Right forelimb (tissue), 1 donor: ENCODE results near the gene RHBDD1.

ENCODE experiments used
- DNase-seq: peaks from one replicate; pipeline ENCODE4 v3.0.0-alpha.2; 2018

RHBDD1 gene

GRCh38 chr2:226943862-226944620, 108.2 kb downstream of the RHBDD1 start:
- no peak for DNase-seq

DNA sequence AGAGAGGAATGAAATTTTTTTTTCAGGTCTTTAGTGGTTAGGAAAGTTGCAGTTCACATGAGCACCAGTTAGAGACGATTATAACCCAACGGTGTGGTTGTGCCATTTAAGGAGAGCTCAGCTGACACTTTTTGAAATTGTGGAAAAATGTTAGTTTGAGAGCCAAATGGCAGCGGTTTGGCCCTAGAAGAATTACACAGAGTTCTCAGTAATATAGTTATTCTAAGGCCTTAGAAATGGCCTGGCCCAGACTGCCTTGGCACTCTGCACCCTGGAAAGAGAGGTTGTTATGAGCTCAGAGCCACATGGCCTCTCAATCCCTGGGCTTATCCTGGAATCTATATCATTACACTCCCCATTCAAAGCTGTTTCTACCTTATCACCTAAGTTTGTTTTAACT, 117.4 kb downstream of the RHBDD1 start:
- DNase-seq: no peak

GRCh38 chr2:226953826-226954225, 118.0 kb downstream of the RHBDD1 start:
- DNase-seq: no peak

- no peak for DNase-seq
Observed at GRCh38 chr2:226956659-226957058, 120.8 kb downstream of the RHBDD1 start.

DNA sequence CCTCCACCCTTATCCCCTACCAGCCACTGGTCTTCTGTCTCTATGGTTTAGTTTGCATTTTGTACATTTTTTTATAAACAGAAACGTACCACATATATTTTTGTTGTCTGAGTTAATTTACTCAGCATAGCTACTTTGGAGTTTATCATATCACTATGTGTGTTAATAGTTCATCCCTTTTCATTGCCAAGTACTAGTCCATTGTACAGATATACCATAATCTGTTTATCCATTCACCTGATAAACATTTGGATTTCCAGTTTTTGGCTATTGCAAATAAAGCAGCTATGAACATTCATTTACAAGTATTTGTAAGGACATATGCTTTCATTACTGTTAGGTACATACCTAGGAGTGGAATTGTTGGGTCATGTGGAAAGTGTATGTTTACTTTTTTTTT, 123.6 kb downstream of the RHBDD1 start:
- no peak for DNase-seq

- DNase-seq: no peak
Observed at GRCh38 chr2:226962176-226962773, 126.4 kb downstream of the RHBDD1 start.

DNA sequence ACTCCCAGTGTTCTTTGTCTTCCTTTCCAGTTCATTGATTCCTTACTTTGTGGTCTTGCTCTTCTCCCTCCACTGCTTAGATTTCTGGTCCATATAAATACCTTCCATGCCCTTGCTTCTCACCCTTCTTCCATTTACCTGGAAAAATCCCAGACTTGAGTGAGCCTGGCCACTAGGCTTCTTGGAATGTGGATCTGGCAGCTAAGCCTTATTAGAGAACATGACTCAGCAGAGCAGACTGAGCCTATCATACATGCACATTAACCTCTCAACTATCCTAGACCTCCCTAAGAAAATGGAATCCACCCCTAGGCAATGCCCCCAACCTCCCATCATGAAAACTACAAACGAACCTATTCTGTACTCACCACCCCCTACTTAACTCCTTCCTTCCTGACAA, 127.7 kb downstream of the RHBDD1 start:
- no peak for DNase-seq

- no peak for DNase-seq
Observed at GRCh38 chr2:226965376-226965775, 129.5 kb downstream of the RHBDD1 start.

DNA sequence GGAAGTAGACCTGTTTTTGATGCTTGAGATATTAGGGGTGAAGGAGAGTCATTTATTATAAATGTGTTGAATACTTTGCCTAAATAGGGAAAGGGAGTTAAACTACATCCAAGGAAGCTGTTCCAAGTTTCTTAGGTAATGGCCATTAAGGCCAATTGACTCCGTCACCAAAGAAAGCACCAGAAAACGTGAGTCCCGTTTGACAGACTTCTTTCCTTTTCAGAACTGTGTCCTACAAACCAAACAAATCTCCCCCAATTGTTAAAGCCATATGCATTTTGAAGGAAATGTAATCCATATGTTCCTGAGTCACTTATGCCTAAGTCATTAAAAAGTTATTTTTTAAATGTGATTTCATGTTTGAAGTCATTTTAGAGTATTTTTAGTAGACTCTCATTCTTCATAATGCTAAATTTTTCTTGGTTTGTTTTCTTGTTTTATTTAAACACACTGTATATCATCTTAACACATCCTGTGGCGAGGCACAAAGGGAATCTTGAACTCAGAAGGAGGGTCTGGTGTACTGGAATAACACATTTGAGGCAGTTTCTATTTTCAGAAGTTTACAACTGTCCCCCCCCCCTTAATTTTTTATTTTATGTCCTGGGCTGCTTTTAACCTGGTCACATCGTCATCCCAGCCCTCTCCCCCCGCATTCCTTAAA, 133.7 kb downstream of the RHBDD1 start:
- no peak for DNase-seq

- no peak for DNase-seq
Observed at GRCh38 chr2:226970362-226970761, 134.5 kb downstream of the RHBDD1 start.

GRCh38 chr2:226971084-226971483, 135.2 kb downstream of the RHBDD1 start:
- no peak for DNase-seq

- DNase-seq: no peak
Observed at GRCh38 chr2:226971770-226972169, 135.9 kb downstream of the RHBDD1 start.

DNA sequence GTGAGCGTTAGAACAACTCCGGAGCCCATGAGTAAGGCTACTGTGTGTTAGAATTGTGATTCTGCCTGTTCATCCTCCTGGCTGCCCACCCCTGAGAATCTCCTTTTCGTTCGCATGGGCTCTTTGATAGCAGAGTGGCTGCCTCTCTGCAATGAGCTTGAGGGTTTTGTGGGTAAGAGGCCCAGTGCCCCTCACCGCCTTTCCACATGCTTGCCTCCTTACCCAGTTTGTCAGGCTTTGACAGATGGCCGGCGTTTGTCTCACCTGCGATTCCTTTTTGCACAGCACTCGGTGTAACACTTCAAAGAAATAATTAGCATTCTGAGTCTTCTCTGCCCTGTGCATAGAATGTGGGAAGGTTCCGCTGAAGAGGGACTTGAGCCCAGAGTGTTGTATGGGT, 138.0 kb downstream of the RHBDD1 start:
- no peak for DNase-seq

GRCh38 chr2:226977775-226978190, 141.9 kb downstream of the RHBDD1 start:
- DNase-seq: no peak

DNA sequence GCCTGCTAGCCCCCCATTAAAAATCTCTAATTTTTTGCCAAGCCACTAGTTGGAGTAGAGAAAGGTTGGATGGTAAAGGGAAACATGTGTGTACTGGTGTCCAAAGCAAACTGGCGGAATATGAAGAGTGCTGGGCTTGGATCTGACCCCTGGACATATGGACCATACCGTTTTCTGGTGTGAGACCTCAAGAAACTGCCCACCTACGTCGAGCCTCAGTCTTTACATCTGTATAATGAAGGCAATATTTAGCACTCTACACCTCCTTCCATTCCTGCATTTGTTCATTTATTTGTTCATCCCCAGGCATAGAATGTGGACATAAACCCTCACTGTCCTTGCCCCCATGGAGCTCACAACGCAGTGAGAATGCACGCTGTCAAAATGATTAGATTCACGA, 142.4 kb downstream of the RHBDD1 start:
- DNase-seq: no peak

GRCh38 chr2:226979004-226979403, 143.2 kb downstream of the RHBDD1 start:
- no peak for DNase-seq

- DNase-seq: no peak
Observed at GRCh38 chr2:226981791-226982326, 146.0 kb downstream of the RHBDD1 start.

DNA sequence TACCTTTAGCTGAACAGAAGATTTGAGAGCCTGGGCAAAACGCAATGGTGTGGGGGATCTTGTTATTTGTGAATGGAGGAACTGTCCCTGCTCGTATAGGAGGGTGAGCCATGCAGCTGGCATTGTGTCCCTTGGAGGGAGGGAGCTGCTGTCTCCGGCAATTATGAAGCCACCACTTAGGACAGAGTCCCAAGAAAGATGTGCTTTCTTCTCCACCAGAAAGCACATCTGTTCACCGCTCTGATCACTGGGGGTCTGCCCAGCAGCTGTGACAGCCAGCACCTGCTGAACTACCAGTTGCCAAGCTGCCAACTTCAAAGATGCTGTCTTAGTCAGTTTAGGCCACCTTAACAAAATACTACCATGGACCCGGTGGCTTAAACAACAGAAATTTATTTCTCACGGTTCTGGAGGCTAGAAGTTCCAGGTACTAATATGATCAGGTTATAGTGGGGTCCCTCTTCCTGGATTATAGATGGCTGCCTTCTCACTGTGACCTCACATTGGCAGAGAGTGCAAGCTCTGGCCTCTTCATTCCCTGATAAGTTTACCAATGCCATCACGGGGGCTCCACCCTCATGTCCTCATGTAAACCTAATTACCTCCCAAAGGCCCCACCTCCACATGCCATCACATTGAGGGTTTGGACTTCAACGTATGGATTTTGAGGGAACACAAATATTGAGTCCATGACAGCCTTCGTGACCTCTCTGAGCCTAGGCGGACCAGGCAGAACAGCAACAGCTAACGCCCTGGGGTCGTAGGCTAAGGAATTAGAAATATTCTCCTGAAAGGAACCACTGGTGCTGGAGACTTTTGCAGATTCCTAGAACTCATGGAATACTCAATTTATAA, 148.3 kb downstream of the RHBDD1 start:
- DNase-seq: no peak

GRCh38 chr2:226984750-226985582, 149.1 kb downstream of the RHBDD1 start:
- DNase-seq: peak; percentile 68

- no peak for DNase-seq
Observed at GRCh38 chr2:226985583-226985946, 149.7 kb downstream of the RHBDD1 start.

DNA sequence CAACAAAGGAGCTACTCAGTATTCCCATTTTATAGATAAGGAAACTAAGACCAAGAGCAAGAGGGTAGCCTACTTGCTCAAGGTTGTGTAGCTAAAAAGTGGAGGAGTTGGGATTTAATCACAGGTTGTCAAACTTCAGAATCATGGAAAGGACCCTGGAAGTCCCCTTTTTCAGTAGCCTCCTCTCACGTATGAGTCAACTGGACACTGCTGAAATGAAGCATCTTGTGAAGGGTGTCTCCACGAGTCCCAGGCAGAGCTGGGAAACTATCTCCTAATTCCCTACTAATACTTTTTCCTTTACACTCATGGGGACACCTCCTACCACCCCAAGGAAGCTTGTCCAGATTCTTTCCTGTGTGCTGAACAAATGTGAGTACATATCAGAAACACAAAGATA, 155.8 kb downstream of the RHBDD1 start:
- no peak for DNase-seq

DNA sequence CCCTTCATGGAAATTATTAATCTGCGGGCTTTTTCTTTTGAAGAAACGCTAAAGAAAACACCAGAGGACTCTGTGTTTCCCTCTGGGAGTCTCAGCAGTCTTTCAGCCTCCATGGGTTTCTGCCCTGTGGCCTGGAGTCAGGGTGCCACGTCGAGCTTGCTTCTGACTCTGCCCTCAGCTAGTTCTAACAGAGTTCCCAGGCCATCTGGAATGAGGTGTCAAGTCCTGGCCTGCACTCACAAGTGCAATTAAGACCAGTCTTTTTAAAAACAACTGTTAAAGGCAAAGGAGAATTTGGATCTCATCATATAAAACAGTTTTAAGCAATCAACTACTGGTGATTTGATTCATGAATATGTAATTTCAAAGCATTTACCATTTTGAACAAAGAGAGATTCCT, 157.3 kb downstream of the RHBDD1 start:
- no peak for DNase-seq
